Posterior vena cava (tissue), 2 donors: ENCODE results near the gene FAM50B. TPM values are rescaled to one million over a fixed set of nuclear protein-coding genes. Genes with fewer than 3 reads are reported as not detected.

ENCODE experiments used
- total RNA-seq, 2 donors: library from RNA; stranded (reverse); fragmentation: NEBNext Ultra II Directional; extraction: Animal tissue kit (Norgen Biotek cat#: 25700); gene quantifications; one replicate each; pipeline ENCODE4 v1.2.1, GENCODE V29; 2021
- donor health status: DM: yes; HTN: yes; CAD: no.
- donor health status: DM: yes; HTN: yes; CAD: no.

The FAM50B gene
- total RNA-seq, 2 donors from 2014 or later, result 4.8 to 7.5 TPM

Other genes starting within 250 kb of the FAM50B start
- gene PXDC1, start 97.7 kb upstream of the FAM50B start, total RNA-seq, result 100 to 1,000 TPM in 1 of 2 donors, 10 to 100 TPM in 1; 99.5 to 103 TPM
- not detected for gene FAM217A, start 229.8 kb downstream of the FAM50B start, total RNA-seq